GM18502 (cell line): ENCODE data around the gene SLC28A1.
"Not testable (repeated sequence)": the region's sequence is repeated elsewhere in the genome, so short reads cannot be mapped to it uniquely, and the experiment has no call there.

Source experiments
- ATAC-seq: cut with Tn5 transposase; IDR thresholded peaks from one replicate; pipeline ENCODE4 v1.9.1; 2021; ENCODE audit warnings: mild to moderate bottlenecking; ENCODE audit not compliant: unreplicated experiment, poor library complexity

Gene SLC28A1

DNA sequence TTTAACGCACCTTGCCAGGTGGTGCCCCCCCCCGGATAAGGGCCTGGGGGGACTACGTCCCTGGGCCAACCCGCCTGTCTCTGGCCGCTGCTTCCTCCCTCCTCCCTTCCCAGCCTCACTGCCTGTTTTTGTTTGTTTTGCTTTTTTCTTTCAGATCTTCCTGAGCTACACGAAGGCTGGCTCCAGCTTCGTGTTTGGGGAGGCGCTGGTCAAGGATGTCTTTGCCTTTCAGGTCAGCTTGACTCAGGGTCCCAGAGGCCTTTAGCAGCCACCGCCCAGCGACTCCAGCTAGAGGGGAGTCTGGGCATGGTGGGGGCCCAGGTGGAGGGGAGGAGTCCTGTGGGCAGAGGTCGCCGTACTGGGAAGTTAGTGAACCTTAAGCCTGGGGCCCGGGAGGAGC is 24.1 kb downstream of the SLC28A1 start:
- no peak for ATAC-seq

DNA sequence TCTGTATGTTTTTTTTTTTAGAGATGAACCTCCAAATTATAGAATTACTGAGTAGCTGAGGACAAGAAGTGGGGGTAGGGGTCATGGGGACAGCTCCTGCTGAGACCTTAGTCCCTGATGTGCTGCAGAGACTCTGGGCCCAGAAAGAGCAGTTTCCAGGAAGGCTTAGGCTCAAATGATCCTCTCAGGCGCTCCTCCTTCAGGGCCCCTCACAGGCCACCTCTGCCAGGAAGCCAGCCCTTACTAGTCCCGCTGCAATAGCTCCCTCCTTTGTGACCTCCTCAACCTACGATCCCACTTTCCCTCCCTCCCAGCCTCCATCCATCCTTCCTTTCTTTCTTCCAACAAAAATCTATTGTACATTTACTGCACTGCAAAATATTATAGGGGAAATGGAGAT is 24.6 kb downstream of the SLC28A1 start:
- ATAC-seq: no peak

DNA sequence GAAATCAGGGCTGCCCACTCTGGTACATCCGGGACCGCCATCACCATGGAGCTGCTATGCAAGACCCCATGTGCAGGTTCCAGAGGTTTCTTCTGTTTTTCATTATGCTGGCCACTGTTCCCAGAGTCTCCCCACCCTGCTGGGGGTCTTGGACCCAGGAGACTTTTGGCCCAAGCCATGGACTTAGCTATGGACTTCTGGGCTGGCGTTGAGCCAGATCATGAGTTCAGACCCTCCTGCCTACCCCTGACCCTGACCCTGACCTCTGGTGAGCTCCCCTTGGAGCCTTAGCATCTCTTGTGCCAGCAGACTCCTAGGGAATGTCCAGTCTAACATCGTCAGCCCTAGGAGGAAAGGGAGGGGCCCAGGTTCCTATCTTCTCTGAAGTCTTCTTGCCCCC is 25.3 kb downstream of the SLC28A1 start:
- no peak for ATAC-seq

DNA sequence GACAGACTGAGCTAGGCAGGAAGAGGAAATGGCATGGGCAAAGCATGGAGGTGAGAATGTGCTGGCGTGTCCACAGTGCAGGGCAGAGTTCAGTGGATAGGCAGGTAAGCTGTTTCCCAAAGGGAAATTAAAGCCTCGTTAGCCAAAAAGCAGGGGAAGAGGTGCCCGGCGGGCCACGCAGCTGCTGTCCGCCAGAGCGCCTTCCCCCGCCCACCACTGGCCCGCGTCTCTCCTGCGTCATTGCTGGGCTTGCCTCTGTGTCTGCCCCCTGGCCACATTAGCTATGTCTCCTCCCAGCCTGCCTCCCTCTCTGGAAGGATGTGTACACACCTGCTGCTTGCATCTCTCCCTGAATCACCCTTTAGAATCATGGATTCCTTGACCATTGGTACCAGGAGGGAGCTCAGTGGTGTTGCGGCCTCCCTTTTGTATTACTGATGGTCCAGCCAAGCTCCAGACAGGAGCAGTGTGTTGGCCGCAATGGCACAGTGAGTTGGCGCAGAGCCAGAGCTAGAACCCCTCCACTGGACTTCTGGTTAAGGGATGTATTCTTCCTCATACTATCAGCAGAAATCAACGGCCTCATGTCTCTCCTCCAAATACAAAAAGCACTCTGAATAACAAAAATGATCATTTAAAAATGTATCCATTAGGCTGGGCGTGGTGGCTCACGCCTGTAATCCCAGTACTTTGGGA is 26.6 kb downstream of the SLC28A1 start:
- ATAC-seq: no peak

DNA sequence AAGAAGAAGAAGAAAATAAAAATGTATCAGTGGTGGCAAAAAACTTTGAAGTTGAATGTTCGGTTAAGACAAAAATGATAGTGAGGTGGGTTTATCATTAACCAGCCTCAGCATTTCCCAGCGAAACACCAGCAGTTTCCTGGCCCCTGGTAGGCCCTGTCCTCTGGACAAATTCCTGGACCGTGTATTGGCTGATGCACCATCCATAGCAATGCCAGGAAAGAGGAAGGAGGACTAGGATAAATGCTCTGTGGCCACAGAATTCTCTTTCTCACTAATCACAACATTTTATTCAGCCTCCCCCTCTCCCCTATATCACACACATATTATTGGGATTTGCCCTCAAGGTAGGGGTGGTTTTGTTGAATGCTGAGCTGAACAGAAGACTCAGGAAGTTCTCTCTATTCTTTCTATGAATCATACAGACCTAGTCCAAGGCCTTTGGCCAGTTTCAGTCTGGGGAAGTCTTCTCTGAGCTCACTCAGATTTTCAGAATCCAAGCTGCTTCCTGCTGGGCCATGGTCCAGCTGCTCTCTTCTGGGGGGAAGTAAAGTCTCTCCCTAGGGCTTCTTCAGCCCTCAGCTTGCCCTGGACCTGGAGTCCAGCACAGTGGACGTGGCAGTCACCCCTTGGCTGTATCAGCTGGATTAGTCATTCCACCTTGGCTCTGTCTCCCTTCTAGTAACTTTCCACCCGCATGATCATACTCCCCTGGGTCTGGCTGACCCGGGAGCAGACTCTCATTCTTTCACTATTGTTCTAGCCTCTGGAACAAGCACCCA is 27.6 kb downstream of the SLC28A1 start:
- ATAC-seq: no peak

DNA sequence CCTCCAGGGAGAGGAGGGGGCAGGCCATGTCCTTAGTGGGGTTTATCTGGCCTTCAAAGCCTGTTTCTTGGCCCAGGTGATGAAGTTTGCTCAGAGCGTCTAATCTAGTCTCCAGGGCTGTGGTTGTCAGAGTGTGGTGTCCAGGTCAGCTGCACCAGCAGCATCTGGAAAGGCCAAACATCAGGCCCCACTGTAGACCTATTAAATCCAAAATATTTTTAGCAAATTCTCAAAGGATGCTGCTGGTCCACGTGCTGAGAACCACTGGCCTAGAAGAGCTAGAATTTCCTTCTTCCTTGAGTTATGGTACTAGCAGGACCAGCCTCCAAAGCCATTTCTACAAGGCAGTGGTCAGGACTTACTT is 28.9 kb downstream of the SLC28A1 start:
- no peak for ATAC-seq

DNA sequence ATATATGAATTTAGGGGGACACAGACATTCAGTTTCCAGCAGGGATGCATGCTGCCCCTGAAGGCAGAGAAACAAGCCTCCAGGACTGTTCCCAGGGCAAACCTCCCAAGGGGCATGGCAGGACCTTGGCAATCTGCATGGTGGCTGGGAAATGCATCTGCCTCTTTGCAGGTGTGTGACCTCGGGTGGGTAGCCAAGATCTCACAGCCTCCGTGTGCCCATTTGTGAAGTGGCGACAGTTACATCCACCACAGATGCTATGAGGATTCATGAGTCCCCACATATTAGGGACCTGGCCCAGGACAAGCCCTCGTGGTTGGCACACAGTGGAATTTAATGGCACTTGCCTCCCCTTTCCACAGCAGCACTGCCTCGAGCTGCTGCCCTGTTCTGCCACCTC is 29.9 kb downstream of the SLC28A1 start:
- no peak for ATAC-seq

DNA sequence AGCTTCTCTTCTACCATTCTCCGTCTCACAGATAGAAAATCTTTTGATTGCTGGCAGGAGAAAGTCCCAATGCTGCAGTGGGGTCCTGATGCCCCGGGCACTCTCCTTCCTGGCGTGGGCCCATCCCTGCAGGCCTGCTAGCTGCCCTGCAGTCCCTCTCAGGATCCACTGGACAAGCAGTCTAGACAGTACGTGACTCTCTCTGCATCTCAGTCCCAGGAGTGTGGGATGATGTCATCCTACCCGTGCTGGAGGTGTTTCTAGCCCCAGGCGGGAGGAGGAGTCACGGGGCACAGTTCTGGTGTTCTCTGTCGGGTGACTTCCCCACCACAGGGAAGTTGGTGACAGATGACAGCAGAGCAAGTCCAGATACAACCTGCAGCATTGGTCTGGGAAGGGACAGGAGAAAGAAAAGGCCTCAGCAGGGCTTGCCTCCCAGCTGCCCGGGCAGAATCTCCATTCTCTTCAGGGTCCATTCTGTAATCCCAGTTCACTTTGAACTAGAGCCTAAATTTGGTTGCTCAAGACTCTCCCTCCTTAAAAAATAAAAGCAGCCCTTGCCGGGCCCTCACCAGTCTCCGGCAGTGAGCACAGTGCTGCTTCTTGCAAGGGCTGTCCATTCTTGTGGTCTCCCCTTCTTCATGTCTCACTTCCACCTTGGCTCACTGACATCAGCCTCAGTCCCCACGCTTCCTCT is 30.6 kb downstream of the SLC28A1 start:
- ATAC-seq: peak; percentile 98

DNA sequence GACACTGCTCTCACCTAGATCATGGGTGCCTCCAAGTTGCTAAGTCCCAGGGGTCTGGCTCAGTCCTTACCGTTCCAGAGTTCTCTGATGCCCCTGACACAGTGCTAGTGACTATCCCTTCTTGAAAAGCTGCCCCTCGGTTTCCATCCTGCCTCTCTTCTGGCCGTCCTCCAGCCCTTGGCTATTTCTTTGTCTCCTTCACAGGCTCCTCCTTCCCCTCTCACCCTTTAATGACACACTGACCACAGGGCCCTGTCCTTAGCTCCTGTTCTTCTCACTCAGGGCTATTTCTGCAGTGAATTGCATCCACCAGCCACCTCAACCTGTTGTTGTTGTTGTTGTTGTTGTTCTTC is 31.1 kb downstream of the SLC28A1 start:
- no peak for ATAC-seq

DNA sequence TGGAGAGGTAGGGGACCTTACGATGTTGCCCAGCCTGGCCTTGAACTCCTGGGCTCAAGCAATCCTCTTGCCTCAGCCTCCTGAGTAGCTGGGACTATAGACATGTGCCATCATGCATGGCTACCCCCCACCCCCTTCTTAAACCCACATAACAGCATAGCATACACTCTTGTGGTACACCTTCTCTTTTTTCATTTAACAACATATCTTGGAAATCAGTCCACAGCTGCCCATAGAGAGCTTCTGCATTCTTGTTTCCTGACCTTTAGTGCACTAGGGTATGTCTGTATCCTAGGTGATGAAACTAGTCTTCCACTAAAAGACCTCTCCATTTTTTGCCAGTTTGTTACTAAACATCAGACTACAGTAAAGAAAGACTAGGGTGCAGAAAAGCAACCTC is 33.0 kb downstream of the SLC28A1 start:
- ATAC-seq: no peak

DNA sequence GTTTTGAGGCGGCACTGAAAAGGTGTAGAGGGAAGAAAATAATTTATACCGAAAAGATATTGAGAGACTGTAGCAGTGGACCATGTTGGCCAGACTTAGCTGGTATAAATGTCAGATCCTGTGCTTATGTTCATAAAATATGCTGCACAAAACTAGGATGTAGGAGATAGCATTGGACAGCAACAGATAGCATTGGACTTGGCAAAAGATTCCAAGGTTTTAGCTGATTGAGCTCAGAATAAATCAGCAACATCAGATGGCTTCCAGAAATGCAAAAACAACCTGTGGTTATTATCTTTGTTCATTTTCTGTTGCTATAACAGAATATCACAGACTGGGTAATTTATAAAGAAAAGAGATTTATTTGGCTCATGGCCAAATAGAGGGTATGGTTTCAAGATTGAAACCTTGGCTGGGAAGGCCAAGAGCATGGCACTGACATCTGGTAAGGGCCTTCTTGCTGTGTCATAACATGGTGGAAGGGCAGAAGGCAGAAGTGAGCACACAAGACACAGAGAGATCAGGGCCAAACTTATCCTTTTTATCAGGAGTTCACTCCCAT is 34.7 kb downstream of the SLC28A1 start:
- ATAC-seq: no peak

DNA sequence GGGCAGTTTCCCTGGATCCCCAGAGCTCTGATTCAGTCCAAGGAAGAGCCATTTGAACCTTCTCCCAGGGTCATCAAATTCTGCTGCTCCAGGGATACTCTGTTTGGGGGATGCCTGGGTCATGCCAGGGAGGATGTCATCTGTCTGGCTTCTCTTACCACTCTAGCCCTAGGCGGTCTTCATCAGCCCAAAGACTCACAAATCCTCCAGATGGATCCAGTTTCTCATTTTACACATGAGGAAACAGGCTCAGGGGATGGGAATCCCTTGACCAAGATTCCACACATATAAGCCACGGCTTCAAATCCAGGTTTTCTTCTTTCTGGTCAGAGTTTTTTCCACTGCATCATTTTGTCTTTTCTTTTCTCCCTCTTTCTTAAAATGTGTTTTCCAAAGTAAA is 36.7 kb downstream of the SLC28A1 start:
- no peak for ATAC-seq

DNA sequence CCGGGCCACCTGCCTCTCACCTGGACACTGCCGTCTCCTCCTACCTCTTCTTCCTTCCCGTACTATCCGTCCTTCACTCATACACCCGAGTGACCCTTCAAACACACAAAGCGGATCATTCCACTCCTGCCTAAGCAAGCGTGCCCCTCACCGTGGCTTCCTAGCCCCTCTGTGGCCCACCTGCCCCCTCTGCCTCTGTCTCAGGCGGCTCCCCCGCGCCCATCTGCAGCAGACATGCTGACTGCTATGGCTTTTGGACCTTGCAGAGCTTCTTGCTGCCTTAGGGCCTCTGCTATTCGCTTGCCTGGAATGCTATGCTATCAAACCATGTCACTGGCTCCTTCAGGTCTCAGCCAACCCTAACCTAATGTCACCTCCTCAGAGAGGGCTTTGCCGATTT is 38.1 kb downstream of the SLC28A1 start:
- no peak for ATAC-seq

DNA sequence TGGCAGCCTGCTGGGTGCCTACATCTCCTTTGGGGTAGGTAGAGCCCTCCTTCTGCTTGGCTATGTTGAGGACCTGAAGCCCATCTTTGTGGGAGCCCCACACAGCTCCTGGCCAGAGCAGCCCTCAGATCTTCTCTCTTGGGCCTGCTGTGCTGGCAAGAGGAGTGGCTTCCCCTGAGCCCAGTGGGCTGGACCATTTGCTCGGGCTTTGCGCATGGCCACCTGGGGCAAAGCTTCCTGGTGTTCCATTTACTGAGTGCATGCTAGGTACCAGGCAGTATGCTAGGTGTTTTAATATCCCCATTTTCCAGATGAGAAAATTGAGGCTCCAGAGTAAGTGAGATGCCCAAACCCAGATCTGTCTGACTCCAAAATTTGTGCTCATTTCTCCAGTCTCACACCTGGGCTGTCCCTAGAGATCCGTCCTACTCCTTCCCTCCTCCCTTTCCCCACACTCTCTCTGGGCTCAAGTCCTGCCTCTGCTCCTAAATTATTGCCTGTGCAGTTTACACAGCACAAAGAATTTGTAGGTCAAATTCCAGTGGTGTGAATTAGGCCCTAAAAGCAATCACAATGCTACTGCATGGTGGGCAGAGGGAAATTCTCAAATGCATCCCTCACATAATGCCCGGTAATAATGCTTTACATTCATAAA is 39.7 kb downstream of the SLC28A1 start:
- no peak for ATAC-seq

DNA sequence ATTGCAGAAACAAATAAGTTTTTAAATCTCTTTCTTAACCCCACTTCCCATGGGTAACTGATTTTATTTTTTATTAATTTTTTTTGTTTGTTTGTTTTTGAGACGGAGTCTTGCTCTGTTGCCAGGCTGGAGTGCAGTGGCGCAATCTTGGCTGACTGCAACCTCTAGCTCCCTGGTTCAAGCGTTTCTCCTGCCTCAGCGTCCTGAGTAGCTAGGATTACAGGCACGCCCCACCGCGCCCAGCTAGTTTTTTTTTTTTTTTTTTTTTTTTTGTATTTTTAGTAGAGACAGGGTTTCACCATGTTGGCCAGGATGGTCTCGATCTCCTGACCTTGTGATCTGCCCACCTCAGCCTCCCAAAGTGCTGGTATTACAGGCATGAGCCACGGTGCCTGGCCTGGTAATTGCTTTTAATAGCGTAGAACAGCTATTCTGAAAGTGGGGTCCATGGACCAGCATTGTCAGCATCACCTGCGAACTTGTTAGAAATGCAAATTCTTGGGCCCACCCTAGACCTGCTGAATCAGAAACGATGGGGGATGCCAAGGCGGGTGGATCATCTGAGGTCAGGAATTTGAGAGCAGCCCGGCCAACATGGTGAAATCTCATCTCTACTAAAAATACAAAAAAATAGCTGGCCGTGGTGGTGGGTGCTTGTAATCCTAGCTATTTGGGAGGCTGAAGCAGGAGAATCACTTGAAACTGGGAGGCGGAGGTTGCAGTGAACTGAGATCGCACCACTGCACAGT is 40.5 kb downstream of the SLC28A1 start:
- not testable (repeated sequence) for ATAC-seq

DNA sequence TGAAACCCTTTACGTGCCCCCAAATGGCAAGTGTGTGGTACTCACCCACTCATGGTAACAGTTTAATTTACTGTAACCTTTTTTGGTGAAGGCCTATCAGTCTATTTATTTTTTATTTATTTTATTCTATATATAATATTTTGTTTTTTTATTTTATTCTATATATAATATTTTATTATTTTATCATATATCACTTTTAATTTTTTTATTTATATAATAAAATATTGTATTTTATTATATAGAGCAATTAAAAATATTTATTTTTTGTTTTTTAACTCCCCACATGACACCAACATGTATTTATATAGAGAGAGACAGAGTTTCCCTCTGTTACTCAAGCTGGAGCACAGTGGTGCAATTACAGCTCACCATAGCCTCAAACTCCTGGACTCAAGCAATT is 41.4 kb downstream of the SLC28A1 start:
- no peak for ATAC-seq

DNA sequence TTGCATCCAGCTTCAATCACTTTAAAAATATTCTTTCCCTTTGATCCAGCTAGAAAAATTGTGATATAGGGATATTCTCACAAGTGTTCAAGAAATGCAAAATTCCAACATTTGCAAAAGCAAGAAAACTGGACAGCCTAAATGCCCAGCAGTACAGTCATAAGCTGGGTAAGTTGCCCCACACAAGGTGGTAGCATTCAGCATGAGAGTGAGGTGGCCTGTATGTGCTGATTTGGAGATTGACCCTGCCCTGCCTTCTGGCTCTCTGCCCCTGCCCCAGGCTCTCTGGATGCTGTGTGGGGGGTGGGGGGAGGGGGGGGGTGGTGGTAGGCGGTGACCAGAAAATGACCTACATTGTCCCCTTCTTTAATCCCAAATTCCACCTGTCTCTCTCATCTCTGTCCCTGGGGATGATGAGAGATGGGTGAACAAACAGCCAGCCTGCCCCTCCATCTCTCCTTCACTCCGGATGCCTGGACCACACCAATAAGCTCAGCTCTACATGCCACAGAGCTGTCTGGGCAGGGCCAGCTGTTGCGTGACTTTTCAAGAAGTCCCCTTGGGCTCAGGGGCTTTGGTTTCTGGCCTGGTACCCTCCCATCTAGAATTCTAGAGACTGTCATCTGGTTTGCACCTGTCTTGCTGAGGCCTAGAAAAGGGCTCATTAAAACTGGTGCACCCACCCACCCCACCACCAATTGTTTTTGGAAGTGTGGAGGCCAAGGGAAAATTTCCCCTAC is 42.2 kb downstream of the SLC28A1 start:
- no peak for ATAC-seq

DNA sequence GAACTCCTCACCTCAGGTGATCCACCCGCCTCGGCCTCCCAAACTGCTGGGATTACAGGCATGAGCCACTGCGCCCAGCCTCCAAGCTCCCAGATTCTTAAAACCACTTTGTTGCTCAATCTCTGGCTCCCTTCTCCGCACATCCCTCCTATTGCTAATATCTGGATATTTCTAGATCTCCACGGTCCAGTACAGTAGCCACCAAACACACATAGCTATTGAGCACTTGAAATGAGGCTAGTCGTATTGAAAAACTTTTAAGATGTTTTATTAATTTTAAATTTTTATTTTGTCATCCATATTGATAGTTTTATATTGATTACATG is 44.3 kb downstream of the SLC28A1 start:
- no peak for ATAC-seq

DNA sequence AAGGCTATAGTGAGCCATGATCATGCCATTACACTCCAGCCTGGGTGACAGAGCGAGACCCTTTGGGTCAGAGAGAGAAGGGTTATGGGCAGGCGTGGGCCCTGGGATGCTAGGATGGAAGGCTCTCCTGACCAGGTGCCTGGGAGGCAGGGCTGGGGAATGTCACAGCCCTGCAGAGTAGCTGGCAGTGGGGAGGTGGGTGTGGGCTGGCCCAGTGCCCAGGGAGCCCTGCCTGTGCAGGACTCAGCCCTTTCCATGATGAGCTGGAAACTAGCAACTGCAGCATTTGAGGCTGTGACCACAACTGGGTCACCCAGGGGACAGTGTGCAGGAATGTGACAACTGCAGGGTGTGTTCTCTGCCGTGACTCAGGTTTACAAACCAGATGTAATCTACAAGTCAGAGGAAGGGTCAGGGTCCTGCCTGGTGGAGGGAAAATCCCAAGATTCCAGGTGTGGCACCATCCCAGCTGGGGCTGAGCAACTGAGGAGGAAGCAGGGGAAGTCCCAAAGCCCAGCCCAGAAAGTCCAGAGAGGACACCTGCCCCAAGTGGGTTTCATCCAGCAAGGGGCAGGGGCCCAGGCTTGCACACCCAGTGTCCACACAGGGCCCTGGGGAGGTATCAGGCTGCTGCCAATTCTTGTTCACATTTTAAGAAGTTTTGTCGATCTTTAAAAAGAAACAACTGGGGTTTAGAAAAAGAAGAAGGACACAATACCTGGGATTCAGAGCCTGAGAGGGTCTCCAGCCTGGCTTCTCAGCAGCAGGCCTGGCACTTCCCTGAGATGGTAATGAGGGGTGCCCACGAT is 45.5 kb downstream of the SLC28A1 start:
- no peak for ATAC-seq
